GM12878 (cell line): ENCODE data around the gene ACACA.

Experiments
- MYC ChIP-seq: IDR thresholded peaks from 2 replicates; pipeline ENCODE4 v1.6.1; 2011; ENCODE audit warnings: mild to moderate bottlenecking, low read length, moderate library complexity, inconsistent platforms; ENCODE audit not compliant: insufficient read depth, insufficient replicate concordance, insufficient read length, severe bottlenecking
- POLR2AphosphoS5 ChIP-seq: IDR thresholded peaks from 2 replicates; pipeline ENCODE4 v1.6.1; 2011; ENCODE audit warnings: mild to moderate bottlenecking, low read length, inconsistent platforms
- SIN3A ChIP-seq: IDR thresholded peaks from 2 replicates; pipeline ENCODE4 v1.6.1; 2012; ENCODE audit warnings: low read depth, low read length, improper control_type of control experiment
- TF ChIP-seq, protein P1 (sequence below): IDR thresholded peaks from 2 replicates; pipeline ENCODE4 v1.6.1; 2012; ENCODE audit warnings: low read depth, low read length, improper control_type of control experiment
- TF ChIP-seq, protein P2 (sequence below): IDR thresholded peaks from 2 replicates; pipeline ENCODE4 v1.6.1; 2012; ENCODE audit warnings: mild to moderate bottlenecking, low read depth, low read length
- TF ChIP-seq, protein P3 (sequence below): IDR thresholded peaks from 2 replicates; pipeline ENCODE4 v1.6.1; 2011; ENCODE audit warnings: borderline replicate concordance, low read depth, mild to moderate bottlenecking, moderate library complexity, low read length; ENCODE audit not compliant: insufficient read depth, poor library complexity, severe bottlenecking
- TF ChIP-seq, protein P4 (sequence below): IDR thresholded peaks from 2 replicates; pipeline ENCODE4 v1.6.1; 2012; ENCODE audit warnings: low read depth, low read length, improper control_type of control experiment

DNA sequence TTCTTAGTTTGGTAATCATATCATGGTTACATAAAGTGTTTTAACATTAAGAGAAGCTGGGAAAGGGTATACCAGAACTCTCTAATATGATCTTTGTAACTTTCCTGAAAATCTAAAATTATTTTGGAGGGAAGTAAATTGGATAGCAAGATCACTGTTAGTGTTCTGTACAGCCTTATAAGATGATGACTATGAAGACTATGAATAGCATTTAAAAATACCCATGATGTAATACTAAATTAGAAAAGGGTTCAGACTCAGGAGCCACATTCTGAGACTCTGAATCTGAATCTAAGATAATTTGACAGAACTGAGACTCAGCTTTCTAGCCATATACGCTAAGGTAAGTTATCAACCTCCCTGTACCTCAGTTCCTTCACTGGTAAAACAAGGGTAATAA lies 238.9 kb downstream of the ACACA start:
- TF ChIP-seq, protein P1, sequence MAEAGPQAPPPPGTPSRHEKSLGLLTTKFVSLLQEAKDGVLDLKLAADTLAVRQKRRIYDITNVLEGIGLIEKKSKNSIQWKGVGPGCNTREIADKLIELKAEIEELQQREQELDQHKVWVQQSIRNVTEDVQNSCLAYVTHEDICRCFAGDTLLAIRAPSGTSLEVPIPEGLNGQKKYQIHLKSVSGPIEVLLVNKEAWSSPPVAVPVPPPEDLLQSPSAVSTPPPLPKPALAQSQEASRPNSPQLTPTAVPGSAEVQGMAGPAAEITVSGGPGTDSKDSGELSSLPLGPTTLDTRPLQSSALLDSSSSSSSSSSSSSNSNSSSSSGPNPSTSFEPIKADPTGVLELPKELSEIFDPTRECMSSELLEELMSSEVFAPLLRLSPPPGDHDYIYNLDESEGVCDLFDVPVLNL: no peak
- TF ChIP-seq, protein P2, sequence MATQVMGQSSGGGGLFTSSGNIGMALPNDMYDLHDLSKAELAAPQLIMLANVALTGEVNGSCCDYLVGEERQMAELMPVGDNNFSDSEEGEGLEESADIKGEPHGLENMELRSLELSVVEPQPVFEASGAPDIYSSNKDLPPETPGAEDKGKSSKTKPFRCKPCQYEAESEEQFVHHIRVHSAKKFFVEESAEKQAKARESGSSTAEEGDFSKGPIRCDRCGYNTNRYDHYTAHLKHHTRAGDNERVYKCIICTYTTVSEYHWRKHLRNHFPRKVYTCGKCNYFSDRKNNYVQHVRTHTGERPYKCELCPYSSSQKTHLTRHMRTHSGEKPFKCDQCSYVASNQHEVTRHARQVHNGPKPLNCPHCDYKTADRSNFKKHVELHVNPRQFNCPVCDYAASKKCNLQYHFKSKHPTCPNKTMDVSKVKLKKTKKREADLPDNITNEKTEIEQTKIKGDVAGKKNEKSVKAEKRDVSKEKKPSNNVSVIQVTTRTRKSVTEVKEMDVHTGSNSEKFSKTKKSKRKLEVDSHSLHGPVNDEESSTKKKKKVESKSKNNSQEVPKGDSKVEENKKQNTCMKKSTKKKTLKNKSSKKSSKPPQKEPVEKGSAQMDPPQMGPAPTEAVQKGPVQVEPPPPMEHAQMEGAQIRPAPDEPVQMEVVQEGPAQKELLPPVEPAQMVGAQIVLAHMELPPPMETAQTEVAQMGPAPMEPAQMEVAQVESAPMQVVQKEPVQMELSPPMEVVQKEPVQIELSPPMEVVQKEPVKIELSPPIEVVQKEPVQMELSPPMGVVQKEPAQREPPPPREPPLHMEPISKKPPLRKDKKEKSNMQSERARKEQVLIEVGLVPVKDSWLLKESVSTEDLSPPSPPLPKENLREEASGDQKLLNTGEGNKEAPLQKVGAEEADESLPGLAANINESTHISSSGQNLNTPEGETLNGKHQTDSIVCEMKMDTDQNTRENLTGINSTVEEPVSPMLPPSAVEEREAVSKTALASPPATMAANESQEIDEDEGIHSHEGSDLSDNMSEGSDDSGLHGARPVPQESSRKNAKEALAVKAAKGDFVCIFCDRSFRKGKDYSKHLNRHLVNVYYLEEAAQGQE: no peak
- TF ChIP-seq, protein P3, sequence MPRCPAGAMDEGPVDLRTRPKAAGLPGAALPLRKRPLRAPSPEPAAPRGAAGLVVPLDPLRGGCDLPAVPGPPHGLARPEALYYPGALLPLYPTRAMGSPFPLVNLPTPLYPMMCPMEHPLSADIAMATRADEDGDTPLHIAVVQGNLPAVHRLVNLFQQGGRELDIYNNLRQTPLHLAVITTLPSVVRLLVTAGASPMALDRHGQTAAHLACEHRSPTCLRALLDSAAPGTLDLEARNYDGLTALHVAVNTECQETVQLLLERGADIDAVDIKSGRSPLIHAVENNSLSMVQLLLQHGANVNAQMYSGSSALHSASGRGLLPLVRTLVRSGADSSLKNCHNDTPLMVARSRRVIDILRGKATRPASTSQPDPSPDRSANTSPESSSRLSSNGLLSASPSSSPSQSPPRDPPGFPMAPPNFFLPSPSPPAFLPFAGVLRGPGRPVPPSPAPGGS: no peak
- TF ChIP-seq, protein P4, sequence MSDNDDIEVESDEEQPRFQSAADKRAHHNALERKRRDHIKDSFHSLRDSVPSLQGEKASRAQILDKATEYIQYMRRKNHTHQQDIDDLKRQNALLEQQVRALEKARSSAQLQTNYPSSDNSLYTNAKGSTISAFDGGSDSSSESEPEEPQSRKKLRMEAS: no peak
- TF ChIP-seq POLR2AphosphoS5 (no peak), MYC (no peak), SIN3A (no peak)
